ENCODE results near the gene P2RX6.
"Not testable (repeated sequence)": the region's sequence is repeated elsewhere in the genome, so short reads cannot be mapped to it uniquely, and the experiment has no call there.

The P2RX6 gene

GRCh38 chr22:21034989-21035388, 20.0 kb downstream of the P2RX6 start:
- no peak for DNase-seq

GRCh38 chr22:21038405-21038804, 23.4 kb downstream of the P2RX6 start:
- DNase-seq: no peak

- DNase-seq: not testable (repeated sequence)
Observed at GRCh38 chr22:21039158-21039557, 24.2 kb downstream of the P2RX6 start.

GRCh38 chr22:21041937-21042336, 27.0 kb downstream of the P2RX6 start:
- DNase-seq: no peak

- no peak for DNase-seq
Observed at GRCh38 chr22:21042978-21043859, 28.3 kb downstream of the P2RX6 start.

- DNase-seq: no peak
Observed at GRCh38 chr22:21043860-21044535, 29.0 kb downstream of the P2RX6 start.

- DNase-seq: peak; percentile 18
Observed at GRCh38 chr22:21044931-21045584, 30.1 kb downstream of the P2RX6 start.

GRCh38 chr22:21045585-21046294, 30.8 kb downstream of the P2RX6 start, which contains the start of gene LRRC74B:
Gene LRRC74B (plus strand): TSS chr22:21045946. CDS start chr22:21045987, 41 bp downstream.
- DNase-seq: peak; percentile 22

GRCh38 chr22:21047035-21047661, 32.2 kb downstream of the P2RX6 start:
- DNase-seq: no peak

- no peak for DNase-seq
Observed at GRCh38 chr22:21047730-21048129, 32.8 kb downstream of the P2RX6 start.

- DNase-seq: not testable (repeated sequence)
Observed at GRCh38 chr22:21048448-21048847, 33.5 kb downstream of the P2RX6 start.

- DNase-seq: not testable (repeated sequence)
Observed at GRCh38 chr22:21048965-21049364, 34.0 kb downstream of the P2RX6 start.

GRCh38 chr22:21051145-21051830, 36.3 kb downstream of the P2RX6 start:
- DNase-seq: no peak

GRCh38 chr22:21051831-21052400, 37.0 kb downstream of the P2RX6 start:
- DNase-seq: no peak

GRCh38 chr22:21052715-21053459, 37.9 kb downstream of the P2RX6 start:
- DNase-seq: no peak

GRCh38 chr22:21054046-21054713, 39.2 kb downstream of the P2RX6 start:
- DNase-seq: no peak

- DNase-seq: no peak
Observed at GRCh38 chr22:21054714-21055563, 40.0 kb downstream of the P2RX6 start.

GRCh38 chr22:21055564-21055834, 40.5 kb downstream of the P2RX6 start:
- DNase-seq: no peak

- DNase-seq: peak; percentile 31
Observed at GRCh38 chr22:21055880-21056319, 40.9 kb downstream of the P2RX6 start.
